Bronchial epithelial cell (primary cell): ENCODE results near the gene CMC4. TPM values are rescaled to one million over a fixed set of nuclear protein-coding genes. Genes with fewer than 3 reads are reported as not detected.

Experiments used
- DNase-seq: peaks from one replicate; pipeline ENCODE4 v3.0.0-alpha.2; 2010; ENCODE audit warnings: low read depth
- FAIRE-seq: peaks from 2 replicates; lab custom pipeline; 2011; peaks lifted over from hg19 to GRCh38; lab: Jason Lieb, UNC
- H3K27me3 ChIP-seq: 2 replicates; pipeline ENCODE4 v1.5.1; 2011; ENCODE audit warnings: low read length; ENCODE audit not compliant: control insufficient read depth, insufficient read depth
- H3K36me3 ChIP-seq: 2 replicates; pipeline ENCODE4 v1.5.1; 2011; ENCODE audit warnings: low read length; ENCODE audit not compliant: control insufficient read depth, insufficient read depth
- H3K4me3 ChIP-seq: 2 replicates; pipeline ENCODE4 v1.5.1; 2011; ENCODE audit warnings: mild to moderate bottlenecking, low read depth, low read length, control low read depth
- total RNA-seq: library from RNA; depleted of rRNA; stranded (reverse); fragments of >200 nt; gene quantifications from 2 replicates; pipeline ENCODE4 v1.2.1, GENCODE V29; 2014
- TF ChIP-seq, protein P1 (sequence below): IDR thresholded peaks from 2 replicates; pipeline ENCODE4 v1.5.1; 2011; ENCODE audit warnings: mild to moderate bottlenecking, moderate library complexity, low read length, control low read depth, inconsistent platforms; ENCODE audit not compliant: insufficient read depth, severe bottlenecking

Gene CMC4
- total RNA-seq, 1 donor from 2014 or later = 16.1 TPM

DNA sequence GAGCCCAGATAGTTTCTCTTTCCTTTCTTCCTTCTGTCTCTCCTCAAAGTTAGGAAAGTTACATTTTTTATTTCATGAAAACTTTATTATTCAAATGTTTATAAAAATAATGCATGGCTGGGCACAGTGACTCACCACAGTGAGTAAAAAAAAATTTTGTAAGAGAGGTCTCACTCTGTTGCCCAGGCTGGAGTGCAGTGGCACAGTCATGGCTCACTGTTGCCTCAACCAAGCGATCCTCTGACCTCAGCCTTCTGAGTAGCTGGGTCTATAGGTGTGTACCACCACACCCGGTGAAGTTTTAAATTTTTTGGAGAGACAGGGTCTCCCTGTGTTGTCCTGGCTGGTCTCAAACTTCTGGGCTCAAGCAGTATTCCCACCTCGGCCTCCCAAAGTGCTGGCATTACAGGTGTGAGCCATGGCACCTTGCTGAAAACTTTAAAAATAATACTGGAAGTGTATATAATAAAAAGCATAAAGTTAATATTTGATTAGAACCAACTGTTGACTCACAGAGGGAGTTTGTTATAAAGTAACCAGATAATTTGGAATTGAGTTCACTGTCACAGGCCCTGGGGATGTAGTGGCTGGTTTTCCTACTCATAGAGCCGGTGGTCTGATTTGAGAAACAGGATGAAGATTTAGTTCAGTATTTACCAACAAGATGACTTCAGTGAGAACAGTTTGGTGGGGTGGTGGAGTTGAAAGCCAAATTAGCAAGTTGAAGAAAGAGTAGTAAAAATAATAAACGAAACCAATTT lies 18.0 kb downstream of the CMC4 start:
- Histone ChIP-seq H3K27me3 (no peaks in the 10 kb centered on the region), H3K36me3 (no peaks in the 10 kb centered on the region), H3K4me3 (no peak overlapping the region)
- DNase-seq (no peak), FAIRE-seq (no peak)
- TF ChIP-seq, protein P1, sequence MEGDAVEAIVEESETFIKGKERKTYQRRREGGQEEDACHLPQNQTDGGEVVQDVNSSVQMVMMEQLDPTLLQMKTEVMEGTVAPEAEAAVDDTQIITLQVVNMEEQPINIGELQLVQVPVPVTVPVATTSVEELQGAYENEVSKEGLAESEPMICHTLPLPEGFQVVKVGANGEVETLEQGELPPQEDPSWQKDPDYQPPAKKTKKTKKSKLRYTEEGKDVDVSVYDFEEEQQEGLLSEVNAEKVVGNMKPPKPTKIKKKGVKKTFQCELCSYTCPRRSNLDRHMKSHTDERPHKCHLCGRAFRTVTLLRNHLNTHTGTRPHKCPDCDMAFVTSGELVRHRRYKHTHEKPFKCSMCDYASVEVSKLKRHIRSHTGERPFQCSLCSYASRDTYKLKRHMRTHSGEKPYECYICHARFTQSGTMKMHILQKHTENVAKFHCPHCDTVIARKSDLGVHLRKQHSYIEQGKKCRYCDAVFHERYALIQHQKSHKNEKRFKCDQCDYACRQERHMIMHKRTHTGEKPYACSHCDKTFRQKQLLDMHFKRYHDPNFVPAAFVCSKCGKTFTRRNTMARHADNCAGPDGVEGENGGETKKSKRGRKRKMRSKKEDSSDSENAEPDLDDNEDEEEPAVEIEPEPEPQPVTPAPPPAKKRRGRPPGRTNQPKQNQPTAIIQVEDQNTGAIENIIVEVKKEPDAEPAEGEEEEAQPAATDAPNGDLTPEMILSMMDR = no peak

DNA sequence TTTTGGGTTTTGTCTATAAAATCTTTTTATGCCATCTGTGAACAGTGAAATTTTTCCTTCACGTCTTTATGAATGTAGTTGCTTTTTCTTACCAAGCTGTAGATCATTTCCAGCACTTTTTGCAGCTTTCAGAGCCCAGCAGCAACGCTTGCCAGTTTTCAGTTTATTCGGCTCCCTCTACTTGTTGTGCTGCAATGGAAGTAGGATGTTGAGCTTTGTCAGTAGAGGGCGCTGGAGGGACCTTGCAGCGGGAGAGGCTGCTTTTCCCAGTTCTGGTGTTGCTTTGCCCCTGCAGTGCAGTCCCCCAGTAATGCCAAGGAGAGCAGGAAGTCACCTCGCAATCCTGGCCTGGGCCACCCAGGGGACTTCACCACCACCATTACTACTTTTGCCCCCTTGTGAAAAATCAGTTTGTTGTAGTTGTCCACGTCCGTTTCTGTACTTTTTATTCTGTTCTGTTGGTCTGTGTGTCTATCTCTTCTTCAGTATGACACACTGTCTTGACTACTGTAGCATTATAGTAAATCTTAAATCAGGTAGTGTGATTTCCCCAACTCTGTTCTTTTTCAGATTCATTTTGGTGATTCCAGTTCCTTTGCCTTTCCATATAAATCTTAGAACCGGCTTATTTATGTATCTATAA lies 21.8 kb downstream of the CMC4 start:
- DNase-seq (peak; percentile 26), FAIRE-seq (no peak)

DNA sequence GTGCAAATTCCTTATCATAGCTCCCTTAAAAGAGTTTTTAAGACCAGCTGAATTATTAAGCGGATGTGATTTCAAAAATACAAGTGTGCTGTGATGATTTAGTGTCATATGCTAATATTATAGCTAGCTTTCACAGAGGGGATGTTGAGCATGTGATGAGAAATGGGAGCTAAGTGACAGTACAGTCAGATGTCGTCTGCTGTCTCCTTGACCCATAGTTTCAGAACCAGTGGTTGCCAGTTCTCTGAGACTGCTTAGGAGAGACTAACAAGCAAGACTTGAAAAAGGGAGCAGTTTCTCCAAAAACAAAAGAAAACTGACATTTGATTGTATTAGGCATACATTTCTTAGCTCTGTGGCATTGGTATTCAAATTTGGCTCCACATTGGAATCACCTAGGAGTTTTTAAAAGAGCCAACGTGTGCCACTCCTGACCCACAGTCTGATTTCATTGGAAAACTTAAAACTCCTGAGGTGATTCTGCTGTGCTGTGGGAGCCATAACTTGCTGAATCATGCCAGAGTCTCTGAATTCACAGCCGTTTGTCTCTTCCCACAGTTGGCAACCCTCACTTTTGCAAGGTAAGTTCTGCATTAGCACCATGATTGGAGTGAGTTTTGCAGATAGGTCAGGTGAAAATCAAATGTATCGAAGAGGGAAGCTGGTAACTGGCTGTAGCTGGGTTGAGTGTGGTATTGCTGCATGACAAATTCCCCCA lies 24.0 kb downstream of the CMC4 start:
- DNase-seq (no peak), FAIRE-seq (no peak)
- Histone ChIP-seq H3K27me3 (no peaks in the 10 kb centered on the region), H3K4me3 (no peak overlapping the region), H3K36me3 (no peaks in the 10 kb centered on the region)
- TF ChIP-seq, protein P1 = no peak

More for the DNA sequence above, 21.8 kb downstream of the CMC4 start:
- Histone ChIP-seq H3K27me3 (no peaks in the 10 kb centered on the region), H3K36me3 (no peaks in the 10 kb centered on the region), H3K4me3 (no peak overlapping the region)
- TF ChIP-seq, protein P1 = peak; percentile 68

DNA sequence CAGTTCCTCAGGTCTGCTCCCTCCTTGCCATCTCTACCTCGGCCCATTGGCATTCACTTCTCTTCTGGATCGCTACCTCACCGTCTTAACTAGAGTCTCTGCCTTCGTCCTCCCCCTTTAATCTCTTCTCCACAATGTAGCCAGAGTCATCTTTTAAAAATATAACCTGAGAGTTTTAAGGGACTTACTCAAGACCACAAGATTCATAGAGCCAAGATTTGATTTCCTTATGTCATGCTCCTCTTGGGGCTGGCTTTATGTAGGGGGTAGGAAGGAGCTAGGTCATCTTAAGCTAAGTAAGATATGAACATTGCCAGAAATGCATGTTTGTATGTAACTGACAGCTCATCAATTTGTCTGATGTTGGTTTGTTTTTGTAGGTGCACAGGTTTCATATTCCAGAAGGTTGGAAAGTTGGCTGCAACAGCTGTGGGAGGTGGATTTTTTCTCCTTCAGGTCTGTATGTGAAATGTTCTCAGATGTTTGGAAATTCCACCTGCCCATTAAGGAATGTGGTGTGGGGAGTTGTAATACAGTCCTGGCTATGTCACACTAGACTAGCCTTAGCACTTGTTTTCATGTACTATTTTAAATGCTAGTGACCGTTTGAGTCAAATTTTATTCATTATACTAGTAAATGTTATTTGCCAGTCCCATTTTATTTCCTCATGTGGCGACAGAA lies 24.7 kb downstream of the CMC4 start:
- no peak overlapping the region for H3K4me3 ChIP-seq
- no peaks in the 10 kb centered on the region for H3K36me3 ChIP-seq
- FAIRE-seq (no peak), DNase-seq (no peak)
- TF ChIP-seq, protein P1 = no peak
- no peaks in the 10 kb centered on the region for H3K27me3 ChIP-seq

DNA sequence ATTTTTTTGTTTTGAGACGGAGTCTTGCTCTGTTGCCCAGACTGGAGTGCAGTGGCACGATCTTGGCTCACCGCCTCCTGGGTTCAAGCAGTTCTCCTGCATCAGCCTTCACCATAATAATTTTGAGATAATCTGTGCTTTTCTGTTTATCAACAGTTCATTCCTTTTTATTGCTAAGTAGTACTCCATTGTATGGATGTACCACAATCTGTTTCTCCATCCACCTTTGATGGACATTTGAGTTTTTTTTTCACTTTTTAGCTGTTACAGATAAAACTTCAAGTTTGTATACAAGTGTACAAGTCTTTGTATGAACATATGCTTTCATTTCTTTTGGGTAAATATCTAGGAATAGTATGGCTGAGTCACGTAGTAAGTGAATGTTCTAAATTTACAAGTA lies 35.2 kb downstream of the CMC4 start:
- H3K36me3 ChIP-seq = no peaks in the 10 kb centered on the region
- no peak for FAIRE-seq

More for the DNA sequence above, 35.2 kb downstream of the CMC4 start:
- Histone ChIP-seq H3K27me3 (no peaks in the 10 kb centered on the region), H3K4me3 (no peak overlapping the region)
- TF ChIP-seq, protein P1 = no peak
- DNase-seq = no peak
